Heart left ventricle (tissue), 16 donors: Measurements from ENCODE around the gene AOC1. TPM values are rescaled to one million over a fixed set of nuclear protein-coding genes. Genes with fewer than 3 reads are reported as not detected.

ENCODE experiments used
- ATAC-seq, 4 donors: fragments of 200-7000 bp; cut with Tn5 transposase; one replicate each; pipeline ENCODE4 v1.9.1; 2020 to 2022; ENCODE audit warnings: moderate library complexity in 4 of 4, mild to moderate bottlenecking in 3 of 4, moderate number of reproducible peaks in 1 of 4
- DNase-seq, 5 donors: peaks; one replicate each; pipeline ENCODE4 v3.0.0-alpha.2; 2020
- H3K27ac ChIP-seq, 12 donors: fragments of 200-600 bp; sonication (generic) in 4 of 12; one replicate each; pipeline versions ENCODE4 v1.5.0 to v1.8.0; 2016 to 2022; ENCODE audit warnings: mild to moderate bottlenecking in 2 of 12
- H3K27me3 ChIP-seq, 9 donors: fragments of 200-600 bp; sonication (generic) in 2 of 9; one replicate each; pipeline versions ENCODE4 v1.5.1 to v1.8.0; 2016 to 2022; ENCODE audit warnings: mild to moderate bottlenecking in 3 of 9
- H3K36me3 ChIP-seq, 9 donors: fragments of 200-600 bp; sonication (generic) in 2 of 9; one replicate each; pipeline versions ENCODE4 v1.5.0 to v1.8.0; 2018 to 2022; ENCODE audit warnings: mild to moderate bottlenecking in 2 of 9
- H3K4me1 ChIP-seq, 12 donors: fragments of 200-600 bp; sonication (generic) in 4 of 12; one replicate each; pipeline versions ENCODE4 v1.5.0 to v1.8.0; 2016 to 2022; ENCODE audit warnings: mild to moderate bottlenecking in 3 of 12
- H3K4me3 ChIP-seq, 12 donors: fragments of 200-600 bp; sonication (generic) in 4 of 12; one replicate each; pipeline versions ENCODE4 v1.5.0 to v1.8.0; 2017 to 2022; ENCODE audit warnings: mild to moderate bottlenecking in 9 of 12, moderate library complexity in 4 of 12
- H3K9me3 ChIP-seq, 12 donors: fragments of 200-600 bp; sonication (generic) in 4 of 12; one replicate each; pipeline versions ENCODE4 v1.5.0 to v1.8.0; 2016 to 2022; ENCODE audit warnings: mild to moderate bottlenecking in 1 of 12
- POLR2A ChIP-seq, 2 donors: fragments of 450-650 bp; IDR thresholded peaks; one replicate each; pipeline ENCODE4 v1.6.1; 2017; ENCODE audit warnings: antibody characterized with exemption in 2 of 2, mild to moderate bottlenecking in 2 of 2, moderate library complexity in 2 of 2
- WGBS, 4 donors: extraction: QIAGEN DNeasy Blood & Tissue Kit in 2 of 4; methylation state at CpG; one replicate each; pipeline versions ENCODE4 v1.1.5 to v1.1.7; 2013 to 2018; 5-methylcytosine and 5-hydroxymethylcytosine counted together
- intact Hi-C, 10 donors: fragments of 100-400 bp; cut with DNase I; formaldehyde crosslinking; loops; one replicate each; pipeline versions ENCODE4 v1.11.1 to v1.14.2; 2022
- polyA plus RNA-seq, 2 donors: library from polyadenylated mRNA; stranded (reverse); fragments of 200-250 nt; gene quantifications; one replicate each; pipeline ENCODE4 v1.2.3, GENCODE V29; 2013
- total RNA-seq, 9 donors: library from RNA; depleted of rRNA in 2 of 9; stranded (reverse); fragments of >200 nt in 2 of 9; fragmentation: NEBNext Ultra II Directional in 3 of 9; extraction: Animal tissue kit (Norgen Biotek cat#: 25700) in 3 of 9; gene quantifications; one replicate each; pipeline versions ENCODE4 v1.1.0 to v1.2.4, GENCODE V29; 2016 to 2023
- TF ChIP-seq, protein P1 (sequence below), 12 donors: fragments of 200-600 bp; sonication (generic) in 4 of 12; IDR thresholded peaks; one replicate each; pipeline versions ENCODE4 v1.5.0 to v1.8.0; 2018 to 2022; ENCODE audit warnings: antibody characterized with exemption in 12 of 12, mild to moderate bottlenecking in 5 of 12
- donor health status: ischemic (EF 13 %, LVEDD 7.1; RV severe dilation, severe dysfunction).
- donor health status: healthy with polysubstance abuse.
- donor health status: DM: no; HTN: yes; CAD: no.
- donor health status: DM: no; HTN: no; CAD: no.
- donor health status: ischemic (EF 25% LVEDD 6.9; RV normal size, moderate dysfunction).
- donor health status: ischemic (EF 25% LVEDD 5.7; RV mildly dilated, moderate dysfunction).
- donor health status: healthy.
- donor health status: DM: yes; HTN: yes; CAD: no.
- donor health status: ischemic (EF 35%, LVEDD 5.7; RV mildly dilated, moderate dysfunction).
- donor health status: nonischemic (EF 11% LVEDD 7.7; RV severe dilation, severe dysfunction).
- donor health status: DM: yes; HTN: yes; CAD: no.
- donor health status: PGD.
- donor health status: ischemic (EF 29% LVEDD 5.4; RV normal size, mild dysfunction).
- donor health status: nonischemic (EF 23%, LVEDD 6.1; RV moderate dilation, normal function).

AOC1 gene
- total and polyA plus RNA-seq, 11 donors, result 0.06 to 0.94 (median 0.68) TPM; not detected in 5

DNA sequence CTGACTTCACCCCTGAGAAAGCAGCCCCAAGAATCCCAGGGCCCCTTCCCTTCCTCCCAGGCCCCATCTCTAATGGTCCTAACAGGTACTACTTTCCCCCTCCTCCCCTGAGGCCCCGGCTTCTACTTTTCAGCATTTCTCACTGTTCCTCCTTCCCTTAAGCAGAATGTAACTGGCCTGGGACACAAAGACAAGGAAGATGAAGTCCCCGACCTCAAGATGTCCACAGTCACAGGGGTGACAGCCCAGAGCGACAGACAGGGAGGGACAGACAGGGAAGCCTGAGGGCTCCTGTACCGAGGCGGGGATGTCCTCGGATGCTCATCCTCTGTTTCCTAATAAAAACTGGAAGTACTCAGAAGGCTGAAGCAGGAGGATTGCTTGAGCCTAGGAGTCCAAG, 11.6 kb downstream of the AOC1 start:
- Histone ChIP-seq H3K27me3 (peaks cover 0 to 4% (median 0%) of the 10 kb centered on the region in 9 donors), H3K27ac (no peak overlapping the region), H3K4me1 (no peaks in the 10 kb centered on the region), H3K36me3 (no peaks in the 10 kb centered on the region), H3K4me3 (no peak overlapping the region), H3K9me3 (no peaks in the 10 kb centered on the region)
- WGBS, 4 donors, result 74 to 95% (median 92%) methylated on average over 6 of the region's 6 CpGs
- ATAC-seq (no peak), DNase-seq (peak in 1 of 5 donors; percentile 3)
- no peak for TF ChIP-seq POLR2A (IDR thresholded peaks at IDR 0.05)
- TF ChIP-seq, protein P1, sequence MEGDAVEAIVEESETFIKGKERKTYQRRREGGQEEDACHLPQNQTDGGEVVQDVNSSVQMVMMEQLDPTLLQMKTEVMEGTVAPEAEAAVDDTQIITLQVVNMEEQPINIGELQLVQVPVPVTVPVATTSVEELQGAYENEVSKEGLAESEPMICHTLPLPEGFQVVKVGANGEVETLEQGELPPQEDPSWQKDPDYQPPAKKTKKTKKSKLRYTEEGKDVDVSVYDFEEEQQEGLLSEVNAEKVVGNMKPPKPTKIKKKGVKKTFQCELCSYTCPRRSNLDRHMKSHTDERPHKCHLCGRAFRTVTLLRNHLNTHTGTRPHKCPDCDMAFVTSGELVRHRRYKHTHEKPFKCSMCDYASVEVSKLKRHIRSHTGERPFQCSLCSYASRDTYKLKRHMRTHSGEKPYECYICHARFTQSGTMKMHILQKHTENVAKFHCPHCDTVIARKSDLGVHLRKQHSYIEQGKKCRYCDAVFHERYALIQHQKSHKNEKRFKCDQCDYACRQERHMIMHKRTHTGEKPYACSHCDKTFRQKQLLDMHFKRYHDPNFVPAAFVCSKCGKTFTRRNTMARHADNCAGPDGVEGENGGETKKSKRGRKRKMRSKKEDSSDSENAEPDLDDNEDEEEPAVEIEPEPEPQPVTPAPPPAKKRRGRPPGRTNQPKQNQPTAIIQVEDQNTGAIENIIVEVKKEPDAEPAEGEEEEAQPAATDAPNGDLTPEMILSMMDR (IDR thresholded peaks at IDR 0.05), result no peak
- intact Hi-C loops, result loop anchor here in 2 of 10 donors (5.0 kb wide), 1 partner anchor 87 kb away; no protein-coding TSS in a partner anchor

DNA sequence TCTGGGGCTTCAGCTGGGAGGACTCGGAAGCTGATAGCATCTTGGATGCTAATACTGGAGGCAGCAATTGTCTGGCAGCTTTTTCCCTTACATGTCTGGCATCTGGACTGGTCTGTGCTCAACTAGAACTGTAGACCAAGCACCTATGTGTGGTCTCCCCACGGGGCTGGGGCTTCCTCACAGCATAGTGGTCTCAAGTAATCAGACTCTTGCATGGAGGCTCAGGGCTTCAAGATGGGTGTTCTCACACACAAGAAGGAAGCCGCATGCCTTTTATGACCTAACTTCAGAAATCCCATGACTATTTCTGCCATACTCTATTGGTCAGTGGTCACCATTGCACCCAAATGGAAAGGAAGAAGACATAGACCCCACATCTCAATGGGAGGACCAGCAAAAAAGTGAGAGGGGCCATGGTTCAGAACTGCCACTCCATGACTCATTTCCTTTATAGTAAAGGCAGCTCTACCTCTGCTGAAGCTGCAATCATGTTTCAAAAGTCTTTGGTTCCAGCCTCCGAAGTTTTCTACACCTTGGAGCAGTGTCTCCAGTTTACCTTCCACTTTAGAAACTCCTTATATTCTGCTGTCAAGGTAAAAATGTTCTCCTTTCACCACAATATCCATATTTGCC, 14.7 kb downstream of the AOC1 start:
- no peak for TF ChIP-seq POLR2A (IDR thresholded peaks at IDR 0.05)
- TF ChIP-seq, protein P1 (IDR thresholded peaks at IDR 0.05), result no peak
- intact Hi-C loops, result no loop called here
- H3K36me3 ChIP-seq, result no peaks in the 10 kb centered on the region
- no peak overlapping the region for H3K27ac ChIP-seq
- H3K4me1 ChIP-seq, result no peaks in the 10 kb centered on the region
- H3K9me3 ChIP-seq, result no peaks in the 10 kb centered on the region
- no peak overlapping the region for H3K4me3 ChIP-seq
- peaks cover 0 to 4% (median 0%) of the 10 kb centered on the region in 9 donors for H3K27me3 ChIP-seq
- WGBS, 4 donors, result 72 to 89% (median 74%) methylated on average over 3 to 4 of the region's 4 CpGs
- ATAC-seq (no peak), DNase-seq (no peak)

DNA sequence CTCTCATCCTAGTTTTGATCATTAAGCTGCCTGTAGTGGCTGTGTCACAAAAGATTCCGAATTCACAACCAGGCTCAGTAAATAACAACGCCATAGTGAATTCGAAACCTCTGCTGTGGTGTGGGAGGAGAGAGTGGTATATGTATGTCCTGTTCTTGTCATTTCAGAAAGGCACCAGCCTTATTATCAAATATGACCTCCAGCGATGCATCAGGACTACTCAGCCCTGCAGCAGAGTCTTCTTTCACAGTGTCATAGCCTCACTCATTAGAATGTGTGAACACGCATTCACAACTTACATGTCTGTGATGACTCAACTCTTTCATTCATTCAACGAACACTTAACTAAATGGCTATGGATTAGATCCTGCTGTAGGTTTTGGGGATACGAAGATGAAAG, 15.3 kb downstream of the AOC1 start:
- Histone ChIP-seq H3K27me3 (peaks cover 0 to 4% (median 0%) of the 10 kb centered on the region in 9 donors), H3K27ac (no peak overlapping the region), H3K9me3 (no peaks in the 10 kb centered on the region), H3K36me3 (no peaks in the 10 kb centered on the region), H3K4me1 (no peaks in the 10 kb centered on the region), H3K4me3 (no peak overlapping the region)
- no peak for TF ChIP-seq POLR2A (IDR thresholded peaks at IDR 0.05)
- TF ChIP-seq, protein P1 (IDR thresholded peaks at IDR 0.05), result no peak
- 88 to 96% (median 91%) methylated on average over 7 of the region's 7 CpGs for WGBS, 4 donors
- no peak for ATAC-seq
- no peak for DNase-seq
- intact Hi-C loops, result no loop called here

- peaks cover 0 to 4% (median 0%) of the 10 kb centered on the region in 9 donors for H3K27me3 ChIP-seq
- intact Hi-C loops, result no loop called here
- H3K4me3 ChIP-seq, result no peak overlapping the region
- no peaks in the 10 kb centered on the region for H3K4me1 ChIP-seq
- WGBS, 4 donors, result 72 to 90% (median 79%) methylated on average over 2 of the region's 2 CpGs
- no peak for ATAC-seq
- no peaks in the 10 kb centered on the region for H3K36me3 ChIP-seq
- H3K27ac ChIP-seq, result no peak overlapping the region
- no peak for DNase-seq
- TF ChIP-seq, protein P1 (IDR thresholded peaks at IDR 0.05), result no peak
- no peak for TF ChIP-seq POLR2A (IDR thresholded peaks at IDR 0.05)
- H3K9me3 ChIP-seq, result no peaks in the 10 kb centered on the region
Observed at GRCh38 chr7:150869467-150869866, 17.1 kb downstream of the AOC1 start.
